Ascending aorta (tissue), 2 donors: ENCODE results near the gene COL20A1. TPM values are rescaled to one million over a fixed set of nuclear protein-coding genes. Genes with fewer than 3 reads are reported as not detected.

ENCODE experiments used
- DNase-seq, 2 donors: peaks; one replicate each; pipeline ENCODE4 v3.0.0-alpha.2; 2019; ENCODE audit warnings: low spot score in 2 of 2
- H3K27ac ChIP-seq, 2 donors: fragments of 200-600 bp; sonication (generic); one replicate each; pipeline ENCODE4 v1.5.1; 2016 to 2017; ENCODE audit warnings: mild to moderate bottlenecking in 1 of 2
- H3K27me3 ChIP-seq: fragments of 200-600 bp; sonication (generic); one replicate; pipeline ENCODE4 v1.5.1; 2017
- H3K36me3 ChIP-seq, 2 donors: fragments of 200-600 bp; sonication (generic); one replicate each; pipeline ENCODE4 v1.5.1; 2016
- H3K4me1 ChIP-seq, 2 donors: fragments of 200-600 bp; sonication (generic); one replicate each; pipeline ENCODE4 v1.5.1; 2016 to 2017; ENCODE audit warnings: mild to moderate bottlenecking in 1 of 2
- H3K4me3 ChIP-seq, 2 donors: fragments of 200-600 bp; sonication (generic); one replicate each; pipeline ENCODE4 v1.5.1; 2016 to 2017; ENCODE audit warnings: mild to moderate bottlenecking in 1 of 2
- H3K9me3 ChIP-seq, 2 donors: fragments of 200-600 bp; sonication (generic); one replicate each; pipeline ENCODE4 v1.5.1; 2016
- intact Hi-C: fragments of 100-400 bp; cut with DNase I; formaldehyde crosslinking; loops from one replicate; pipeline ENCODE4 v1.15.1; 2023
- total RNA-seq: library from RNA; depleted of rRNA; stranded (reverse); fragments of >200 nt; gene quantifications from one replicate; pipeline ENCODE4 v1.1.0, GENCODE V29; 2016
- TF ChIP-seq, protein P1 (sequence below), 3 experiments: fragments of 200-600 bp in 2 of 3; fragments of 450-650 bp in 1 of 3; sonication (generic) in 2 of 3; IDR thresholded peaks; one replicate each; pipeline ENCODE4 v1.5.1; 2016 to 2019; ENCODE audit warnings: antibody characterized with exemption in 3 of 3, mild to moderate bottlenecking in 1 of 3, moderate library complexity in 1 of 3

Gene COL20A1
- total RNA-seq, 1 donor from 2014 or later, result not detected

DNA sequence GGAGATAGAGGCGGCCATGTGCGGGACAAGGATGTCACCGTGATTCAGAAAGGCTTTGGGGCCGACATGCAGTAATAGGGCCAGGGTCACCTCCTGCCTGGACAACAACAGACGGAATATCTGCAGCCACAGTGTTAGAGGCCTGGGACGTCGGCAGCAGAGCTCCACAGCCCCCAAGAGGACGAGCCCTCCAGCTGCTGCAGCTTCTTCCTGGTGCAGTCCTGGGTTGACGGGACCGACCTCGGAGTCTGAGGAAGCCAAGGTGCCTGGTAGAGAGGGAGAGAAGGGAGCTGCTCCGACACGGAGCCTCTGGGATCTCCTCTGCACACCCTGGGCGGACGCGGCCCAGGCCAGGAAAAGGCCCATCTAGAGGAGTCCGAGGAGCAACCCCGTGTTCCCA is 91.3 kb downstream of the COL20A1 start:
- intact Hi-C loops, result no loop called here

More for the DNA sequence above, 91.3 kb downstream of the COL20A1 start:
- Histone ChIP-seq H3K4me3 (no peak overlapping the region), H3K27ac (no peak overlapping the region), H3K27me3 (no peaks in the 10 kb centered on the region), H3K4me1 (no peaks in the 10 kb centered on the region), H3K9me3 (peaks cover 0 to 3% of the 10 kb centered on the region in 2 donors), H3K36me3 (no peaks in the 10 kb centered on the region)
- TF ChIP-seq, protein P1, sequence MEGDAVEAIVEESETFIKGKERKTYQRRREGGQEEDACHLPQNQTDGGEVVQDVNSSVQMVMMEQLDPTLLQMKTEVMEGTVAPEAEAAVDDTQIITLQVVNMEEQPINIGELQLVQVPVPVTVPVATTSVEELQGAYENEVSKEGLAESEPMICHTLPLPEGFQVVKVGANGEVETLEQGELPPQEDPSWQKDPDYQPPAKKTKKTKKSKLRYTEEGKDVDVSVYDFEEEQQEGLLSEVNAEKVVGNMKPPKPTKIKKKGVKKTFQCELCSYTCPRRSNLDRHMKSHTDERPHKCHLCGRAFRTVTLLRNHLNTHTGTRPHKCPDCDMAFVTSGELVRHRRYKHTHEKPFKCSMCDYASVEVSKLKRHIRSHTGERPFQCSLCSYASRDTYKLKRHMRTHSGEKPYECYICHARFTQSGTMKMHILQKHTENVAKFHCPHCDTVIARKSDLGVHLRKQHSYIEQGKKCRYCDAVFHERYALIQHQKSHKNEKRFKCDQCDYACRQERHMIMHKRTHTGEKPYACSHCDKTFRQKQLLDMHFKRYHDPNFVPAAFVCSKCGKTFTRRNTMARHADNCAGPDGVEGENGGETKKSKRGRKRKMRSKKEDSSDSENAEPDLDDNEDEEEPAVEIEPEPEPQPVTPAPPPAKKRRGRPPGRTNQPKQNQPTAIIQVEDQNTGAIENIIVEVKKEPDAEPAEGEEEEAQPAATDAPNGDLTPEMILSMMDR (IDR thresholded peaks at IDR 0.05), result no peak
- DNase-seq, result no peak

Other genes with a start within 250 kb of the COL20A1 start
- 14.2 TPM for gene YTHDF1, start 77.1 kb upstream of the COL20A1 start, total RNA-seq
- gene BIRC7, start 57.3 kb upstream of the COL20A1 start, total RNA-seq, result not detected
- gene NKAIN4, start 38.7 kb upstream of the COL20A1 start, total RNA-seq, result not detected
- gene ARFGAP1, start 20.4 kb upstream of the COL20A1 start, total RNA-seq, result 57.0 TPM
- gene CHRNA4, start 68.2 kb downstream of the COL20A1 start, total RNA-seq, result not detected
- not detected for gene KCNQ2, start 179.5 kb downstream of the COL20A1 start, total RNA-seq
- gene EEF1A2, start 205.9 kb downstream of the COL20A1 start, total RNA-seq, result 1.1 TPM
- 242 TPM for gene PPDPF, start 227.6 kb downstream of the COL20A1 start, total RNA-seq
- not detected for gene PTK6, start 244.2 kb downstream of the COL20A1 start, total RNA-seq